PC-9 (cell line): ENCODE measurements around the gene CDK3.

Source experiments
- EZH2 ChIP-seq: fragments of 200-600 bp; sonication (generic); IDR thresholded peaks from 2 replicates; pipeline ENCODE4 v1.8.0; 2017; ENCODE audit warnings: antibody characterized with exemption, low read depth
- TF ChIP-seq, protein P1 (sequence below): fragments of 200-600 bp; sonication (generic); conservative IDR thresholded peaks from 2 replicates; pipeline ENCODE4 v1.6.1; 2017; ENCODE audit warnings: mixed run types, antibody characterized with exemption, mild to moderate bottlenecking, moderate library complexity

DNA sequence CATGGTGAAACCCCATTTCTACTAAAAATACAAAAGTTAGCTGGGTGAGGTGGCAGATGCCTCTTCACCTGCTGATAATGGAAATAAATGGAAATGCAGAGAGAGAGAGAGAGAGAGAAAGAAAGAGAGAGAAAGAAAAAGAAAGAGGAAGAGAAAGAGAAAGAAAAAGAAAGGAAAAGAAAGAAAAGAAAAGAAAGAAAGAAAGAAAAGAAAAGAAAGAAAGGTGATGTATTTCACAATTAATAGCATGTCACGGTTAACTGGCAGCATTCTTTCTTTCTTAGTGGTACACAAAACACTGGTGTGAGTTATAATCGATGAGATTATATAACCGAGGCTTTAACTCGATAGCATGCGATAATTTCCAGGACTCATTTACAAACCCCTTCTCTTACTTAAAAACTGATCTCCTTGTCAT, 24.9 kb upstream of the CDK3 start:
- TF ChIP-seq, protein P1, sequence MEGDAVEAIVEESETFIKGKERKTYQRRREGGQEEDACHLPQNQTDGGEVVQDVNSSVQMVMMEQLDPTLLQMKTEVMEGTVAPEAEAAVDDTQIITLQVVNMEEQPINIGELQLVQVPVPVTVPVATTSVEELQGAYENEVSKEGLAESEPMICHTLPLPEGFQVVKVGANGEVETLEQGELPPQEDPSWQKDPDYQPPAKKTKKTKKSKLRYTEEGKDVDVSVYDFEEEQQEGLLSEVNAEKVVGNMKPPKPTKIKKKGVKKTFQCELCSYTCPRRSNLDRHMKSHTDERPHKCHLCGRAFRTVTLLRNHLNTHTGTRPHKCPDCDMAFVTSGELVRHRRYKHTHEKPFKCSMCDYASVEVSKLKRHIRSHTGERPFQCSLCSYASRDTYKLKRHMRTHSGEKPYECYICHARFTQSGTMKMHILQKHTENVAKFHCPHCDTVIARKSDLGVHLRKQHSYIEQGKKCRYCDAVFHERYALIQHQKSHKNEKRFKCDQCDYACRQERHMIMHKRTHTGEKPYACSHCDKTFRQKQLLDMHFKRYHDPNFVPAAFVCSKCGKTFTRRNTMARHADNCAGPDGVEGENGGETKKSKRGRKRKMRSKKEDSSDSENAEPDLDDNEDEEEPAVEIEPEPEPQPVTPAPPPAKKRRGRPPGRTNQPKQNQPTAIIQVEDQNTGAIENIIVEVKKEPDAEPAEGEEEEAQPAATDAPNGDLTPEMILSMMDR, result no peak
- no peak for TF ChIP-seq EZH2
